ENCODE measurements around the gene FBXL7. TPM values are rescaled to one million over a fixed set of nuclear protein-coding genes. Genes with fewer than 3 reads are reported as not detected.

Gene FBXL7
- total and polyA plus RNA-seq, 4 donors: 0.24 to 1.4 (median 1.2) TPM

GRCh38 chr5:15585128-15585527, 85.1 kb downstream of the FBXL7 start:
- no peaks in the 10 kb centered on the region for H3K4me1 ChIP-seq (ENCODE audit: control insufficient read depth in 4 of 4, insufficient read depth in 4 of 4, low read length in 3 of 4)
- H3K27me3 ChIP-seq (ENCODE audit: control insufficient read depth in 4 of 4, insufficient read depth in 4 of 4, low read length in 3 of 4): no peaks in the 10 kb centered on the region
- 95% methylated on average over 2 of the region's 2 CpGs for WGBS
- H3K9me3 ChIP-seq (ENCODE audit: control insufficient read depth in 4 of 4, low read length in 3 of 4): peaks cover 0 to 5% (median 1%) of the 10 kb centered on the region in 4 donors
- no peak for TF ChIP-seq NR2F2 (IDR thresholded peaks at IDR 0.05)
- TF ChIP-seq GABPA (IDR thresholded peaks at IDR 0.05 in 1 of 2, conservative IDR thresholded peaks at IDR 0.05 in 1 of 2): no peak
- no peak for TF ChIP-seq SP1 (IDR thresholded peaks at IDR 0.05)
- peaks cover 0 to 1% (median 0%) of the 10 kb centered on the region in 4 donors for H3K36me3 ChIP-seq (ENCODE audit: control insufficient read depth in 4 of 4, insufficient read depth in 3 of 4, low read depth in 1 of 4, low read length in 3 of 4)
- no peak overlapping the region for H3K4me3 ChIP-seq (ENCODE audit: low read depth in 1 of 3, low read length in 3 of 3)
- no peak overlapping the region for H3K27ac ChIP-seq (ENCODE audit: low read depth in 1 of 2, low read length in 2 of 2)
- no peak overlapping the region for H3K9ac ChIP-seq (ENCODE audit: low read depth in 1 of 2, low read length in 2 of 2)
- no peak for DNase-seq (ENCODE audit: low spot score)

- no peak overlapping the region for H3K27ac ChIP-seq (ENCODE audit: low read depth in 1 of 2, low read length in 2 of 2)
- H3K27me3 ChIP-seq (ENCODE audit: control insufficient read depth in 4 of 4, insufficient read depth in 4 of 4, low read length in 3 of 4): no peaks in the 10 kb centered on the region
- no peaks in the 10 kb centered on the region for H3K4me1 ChIP-seq (ENCODE audit: control insufficient read depth in 4 of 4, insufficient read depth in 4 of 4, low read length in 3 of 4)
- DNase-seq (ENCODE audit: low spot score): no peak
- no peak overlapping the region for H3K9ac ChIP-seq (ENCODE audit: low read depth in 1 of 2, low read length in 2 of 2)
- H3K36me3 ChIP-seq (ENCODE audit: control insufficient read depth in 4 of 4, insufficient read depth in 3 of 4, low read depth in 1 of 4, low read length in 3 of 4): peaks cover 0 to 1% (median 0%) of the 10 kb centered on the region in 4 donors
- 91% methylated on average over 1 of the region's 1 CpG for WGBS
- TF ChIP-seq EGR1 (IDR thresholded peaks at IDR 0.05; ENCODE audit: low read depth in 2 of 2) (no peak), YY1 (IDR thresholded peaks at IDR 0.05) (no peak), CTCF (IDR thresholded peaks at IDR 0.05; ENCODE audit: low read depth, low read length, missing input control) (no peak), MAX (IDR thresholded peaks at IDR 0.05) (no peak), ZBTB33 (IDR thresholded peaks at IDR 0.05) (no peak), HNF4A (conservative IDR thresholded peaks at IDR 0.05) (no peak), FOXA1 (IDR thresholded peaks at IDR 0.05) (no peak), FOXA2 (IDR thresholded peaks at IDR 0.05) (no peak), HNF4G (IDR thresholded peaks at IDR 0.05) (no peak), TAF1 (conservative IDR thresholded peaks at IDR 0.05) (no peak), JUND (IDR thresholded peaks at IDR 0.05) (no peak), RAD21 (IDR thresholded peaks at IDR 0.05) (no peak)
- no peak overlapping the region for H3K4me3 ChIP-seq (ENCODE audit: low read depth in 1 of 3, low read length in 3 of 3)
- H3K9me3 ChIP-seq (ENCODE audit: control insufficient read depth in 4 of 4, low read length in 3 of 4): peaks cover 0 to 5% (median 1%) of the 10 kb centered on the region in 4 donors
These were observed 86.0 kb downstream of the FBXL7 start for GRCh38 chr5:15585841-15586591.

- Histone ChIP-seq H3K9ac (ENCODE audit: low read depth in 1 of 2, low read length in 2 of 2) (no peak overlapping the region), H3K9me3 (ENCODE audit: control insufficient read depth in 4 of 4, low read length in 3 of 4) (peaks cover 0 to 3% (median 1%) of the 10 kb centered on the region in 4 donors), H3K27ac (ENCODE audit: low read depth in 1 of 2, low read length in 2 of 2) (no peak overlapping the region), H3K4me1 (ENCODE audit: control insufficient read depth in 4 of 4, insufficient read depth in 4 of 4, low read length in 3 of 4) (no peaks in the 10 kb centered on the region), H3K36me3 (ENCODE audit: control insufficient read depth in 4 of 4, insufficient read depth in 3 of 4, low read depth in 1 of 4, low read length in 3 of 4) (peaks cover 0 to 1% (median 0%) of the 10 kb centered on the region in 4 donors), H3K4me3 (ENCODE audit: low read depth in 1 of 3, low read length in 3 of 3) (no peak overlapping the region), H3K27me3 (ENCODE audit: control insufficient read depth in 4 of 4, insufficient read depth in 4 of 4, low read length in 3 of 4) (no peaks in the 10 kb centered on the region)
- no peak for TF ChIP-seq YY1 (IDR thresholded peaks at IDR 0.05)
- no peak for DNase-seq (ENCODE audit: low spot score)
These were observed 87.9 kb downstream of the FBXL7 start for GRCh38 chr5:15587916-15588315.

Measured in liver (tissue), 9 donors.